KMS-11 (cell line): ENCODE measurements around the gene MAS1.

Experiments
- H2AFZ ChIP-seq: fragments of 200-600 bp; sonication (generic); 2 replicates; pipeline ENCODE4 v1.6.1; 2016; ENCODE audit warnings: antibody characterized with exemption, mixed run types, low read depth
- H3K27ac ChIP-seq: fragments of 200-600 bp; sonication (generic); 2 replicates; pipeline ENCODE4 v1.6.1; 2016; ENCODE audit warnings: mild to moderate bottlenecking, mixed run types
- H3K27me3 ChIP-seq: fragments of 200-600 bp; sonication (generic); 2 replicates; pipeline ENCODE4 v1.6.1; 2017; ENCODE audit warnings: mild to moderate bottlenecking, low read depth, mixed run types, moderate library complexity; ENCODE audit not compliant: insufficient read depth
- H3K36me3 ChIP-seq: fragments of 200-600 bp; sonication (generic); 2 replicates; pipeline ENCODE4 v1.6.1; 2017; ENCODE audit warnings: mild to moderate bottlenecking, mixed run types; ENCODE audit not compliant: insufficient read depth
- H3K4me1 ChIP-seq: fragments of 200-600 bp; sonication (generic); 2 replicates; pipeline ENCODE4 v1.6.1; 2016; ENCODE audit warnings: mild to moderate bottlenecking, low read depth, mixed run types; ENCODE audit not compliant: poor library complexity, severe bottlenecking
- H3K4me2 ChIP-seq: fragments of 200-600 bp; sonication (generic); 2 replicates; pipeline ENCODE4 v1.7.0; 2016; ENCODE audit warnings: mild to moderate bottlenecking, mixed run types
- H3K4me3 ChIP-seq: fragments of 200-600 bp; sonication (generic); IDR thresholded peaks from 2 replicates; pipeline ENCODE4 v1.6.1; 2017; ENCODE audit warnings: low read depth, low read length, mixed read lengths; ENCODE audit not compliant: insufficient read depth
- H3K79me2 ChIP-seq: fragments of 200-600 bp; sonication (generic); 2 replicates; pipeline ENCODE4 v1.6.1; 2016; ENCODE audit warnings: low read depth, mixed run types; ENCODE audit not compliant: insufficient read depth
- H3K9ac ChIP-seq: fragments of 200-600 bp; sonication (generic); 2 replicates; pipeline ENCODE4 v1.6.1; 2016; ENCODE audit warnings: mild to moderate bottlenecking, mixed run types
- H4K20me1 ChIP-seq: fragments of 200-600 bp; sonication (generic); 2 replicates; pipeline ENCODE4 v1.6.1; 2016; ENCODE audit warnings: mild to moderate bottlenecking, mixed run types; ENCODE audit not compliant: insufficient read depth
- CTCF ChIP-seq: fragments of 200-600 bp; sonication (generic); conservative IDR thresholded peaks from 2 replicates; pipeline ENCODE4 v1.6.1; 2017; ENCODE audit warnings: low read depth, mild to moderate bottlenecking, antibody characterized with exemption, low read length, moderate library complexity, mixed read lengths

Gene MAS1

GRCh38 chr6:159929819-159930218 is 39.0 kb downstream of the MAS1 start:
- Histone ChIP-seq H3K79me2 (no peaks in the 10 kb centered on the region), H3K36me3 (no peaks in the 10 kb centered on the region), H3K9ac (peak overlapping the region; percentile 24; the same call in 1 of the 2 replicates), H3K4me1 (peaks cover 57% of the 10 kb centered on the region), H3K27ac (peak overlapping the region; percentile 77), H3K4me2 (peak overlapping the region; percentile 69), H4K20me1 (no peaks in the 10 kb centered on the region), H3K27me3 (no peaks in the 10 kb centered on the region), H3K4me3 (no peak overlapping the region), H2AFZ (peak overlapping the region; percentile 45)
- no peak for TF ChIP-seq CTCF

- H4K20me1 ChIP-seq = no peaks in the 10 kb centered on the region
- peak overlapping the region; percentile 77; the same call in 1 of the 2 replicates for H3K27ac ChIP-seq
- H3K4me1 ChIP-seq = peaks cover 56% of the 10 kb centered on the region
- no peaks in the 10 kb centered on the region for H3K36me3 ChIP-seq
- no peaks in the 10 kb centered on the region for H3K27me3 ChIP-seq
- peak overlapping the region; percentile 69 for H3K4me2 ChIP-seq
- H3K4me3 ChIP-seq = no peak overlapping the region
- no peaks in the 10 kb centered on the region for H3K79me2 ChIP-seq
- peak overlapping the region; percentile 45; the same call in 1 of the 2 replicates for H2AFZ ChIP-seq
- no peak overlapping the region for H3K9ac ChIP-seq
- TF ChIP-seq CTCF = no peak
Observed at GRCh38 chr6:159931112-159931511, 40.3 kb downstream of the MAS1 start.

- H3K36me3 ChIP-seq = no peaks in the 10 kb centered on the region
- no peak for TF ChIP-seq CTCF
- H3K4me2 ChIP-seq = peak overlapping the region; percentile 69; the same call in 1 of the 2 replicates
- no peak overlapping the region for H3K9ac ChIP-seq
- H3K4me1 ChIP-seq = peaks cover 49% of the 10 kb centered on the region
- no peak overlapping the region for H3K27ac ChIP-seq
- no peaks in the 10 kb centered on the region for H4K20me1 ChIP-seq
- no peak overlapping the region for H2AFZ ChIP-seq
- no peaks in the 10 kb centered on the region for H3K27me3 ChIP-seq
- no peaks in the 10 kb centered on the region for H3K79me2 ChIP-seq
- no peak overlapping the region for H3K4me3 ChIP-seq
Observed at GRCh38 chr6:159931846-159932245, 41.1 kb downstream of the MAS1 start.

- Histone ChIP-seq H3K4me2 (no peak overlapping the region), H3K4me1 (peaks cover 49% of the 10 kb centered on the region), H3K27me3 (no peaks in the 10 kb centered on the region), H3K9ac (no peak overlapping the region), H3K4me3 (no peak overlapping the region), H3K79me2 (no peaks in the 10 kb centered on the region), H3K36me3 (no peaks in the 10 kb centered on the region), H4K20me1 (no peaks in the 10 kb centered on the region), H2AFZ (no peak overlapping the region), H3K27ac (no peak overlapping the region)
- TF ChIP-seq CTCF = no peak
Observed at GRCh38 chr6:159933077-159933476, 42.3 kb downstream of the MAS1 start.
